ENCODE results near the gene STK10. TPM values are rescaled to one million over a fixed set of nuclear protein-coding genes. Genes with fewer than 3 reads are reported as not detected.

STK10 gene
- total RNA-seq, 1 donor from 2014 or later, result 66.2 TPM

- Mint-ChIP-seq H3K9me3 (ENCODE audit: unreplicated experiment) (no peaks in the 10 kb centered on the region), H3K27ac (ENCODE audit: unreplicated experiment) (peak overlapping the region; percentile 94), H3K4me3 (ENCODE audit: unreplicated experiment) (peak overlapping the region; percentile 51), H3K27me3 (ENCODE audit: unreplicated experiment) (no peaks in the 10 kb centered on the region), H3K36me3 (ENCODE audit: unreplicated experiment) (peaks cover 13% of the 10 kb centered on the region), H3K4me1 (ENCODE audit: unreplicated experiment) (peaks cover 69% of the 10 kb centered on the region)
- no peak for TF ChIP-seq CTCF (IDR thresholded peaks at IDR 0.05)
- DNase-seq (ENCODE audit: extremely low spot score, unreplicated experiment), result peak; percentile 93
Measured at GRCh38 chr5:172102913-172103626, 85.0 kb downstream of the STK10 start.

DNA sequence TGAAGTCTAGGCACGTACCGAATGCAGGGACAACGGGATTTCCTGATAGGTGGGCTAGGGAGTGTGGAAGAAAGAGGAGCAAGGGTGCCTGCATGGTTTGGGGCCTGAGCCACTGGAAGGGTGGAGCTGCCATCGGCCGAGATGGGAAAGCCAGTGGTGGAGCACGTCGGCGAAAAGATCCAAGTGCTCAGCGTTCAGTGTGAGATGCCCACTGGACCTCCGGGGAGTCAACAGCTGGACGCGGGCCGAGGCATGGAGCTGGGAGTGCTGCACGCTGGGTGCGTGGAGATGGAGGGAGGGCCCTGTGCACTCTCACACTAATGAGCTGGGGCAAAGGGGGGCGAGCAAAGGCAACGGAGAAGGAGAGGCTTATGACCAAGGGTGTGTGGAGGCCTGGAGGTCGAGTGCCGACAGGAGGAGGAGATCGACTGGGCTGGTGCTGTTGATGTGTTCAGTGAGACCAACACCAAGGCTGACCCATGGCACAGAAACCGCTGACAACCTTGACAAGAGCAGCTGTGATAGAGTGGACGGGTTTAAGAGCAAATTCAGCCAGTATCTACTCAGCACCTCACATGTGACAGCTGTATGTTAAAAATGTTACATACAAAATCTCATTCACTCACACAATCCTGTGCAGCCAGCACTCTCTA is 85.7 kb downstream of the STK10 start:
- peaks cover 69% of the 10 kb centered on the region for H3K4me1 Mint-ChIP-seq (ENCODE audit: unreplicated experiment)
- peaks cover 18% of the 10 kb centered on the region for H3K36me3 Mint-ChIP-seq (ENCODE audit: unreplicated experiment)
- TF ChIP-seq CTCF (IDR thresholded peaks at IDR 0.05), result no peak
- no peaks in the 10 kb centered on the region for H3K27me3 Mint-ChIP-seq (ENCODE audit: unreplicated experiment)
- H3K9me3 Mint-ChIP-seq (ENCODE audit: unreplicated experiment), result no peaks in the 10 kb centered on the region
- H3K27ac Mint-ChIP-seq (ENCODE audit: unreplicated experiment), result peak overlapping the region; percentile 94
- H3K4me3 Mint-ChIP-seq (ENCODE audit: unreplicated experiment), result peak overlapping the region; percentile 51
- DNase-seq (ENCODE audit: extremely low spot score, unreplicated experiment), result no peak

DNA sequence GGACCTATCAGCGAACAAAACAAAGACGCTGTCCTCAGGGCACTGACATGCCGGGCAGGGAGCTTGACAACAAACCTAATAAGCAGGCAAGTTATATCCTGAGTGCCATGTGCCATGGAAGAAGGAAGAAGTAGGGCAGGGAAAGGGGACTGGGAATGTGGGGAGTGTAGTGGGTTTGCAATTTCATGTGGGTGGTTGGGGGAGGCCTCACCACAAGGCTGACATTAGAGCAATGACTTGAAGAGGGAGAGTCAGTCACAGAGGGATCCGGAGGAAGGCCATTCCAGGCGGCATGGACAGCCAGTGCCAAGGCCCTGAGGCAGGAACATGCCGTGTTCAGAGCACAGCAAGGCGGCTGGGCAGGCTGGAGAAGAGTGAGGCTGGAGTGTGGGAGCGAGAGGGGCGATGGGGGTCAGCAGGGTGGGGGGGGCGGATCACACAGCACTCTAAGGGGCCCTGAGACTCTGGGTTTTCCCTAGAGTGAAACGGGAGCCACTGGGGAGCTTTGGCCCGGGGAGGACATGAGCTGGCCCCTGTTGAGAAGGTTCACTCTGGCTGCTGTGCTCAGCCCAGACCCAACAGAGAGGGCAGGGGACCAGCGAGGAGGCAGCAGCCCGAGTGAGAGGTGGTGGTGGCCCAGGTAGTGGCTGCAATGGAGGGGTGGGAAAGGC is 86.3 kb downstream of the STK10 start:
- Mint-ChIP-seq H3K27ac (ENCODE audit: unreplicated experiment) (peak overlapping the region; percentile 94), H3K9me3 (ENCODE audit: unreplicated experiment) (no peaks in the 10 kb centered on the region), H3K36me3 (ENCODE audit: unreplicated experiment) (peaks cover 20% of the 10 kb centered on the region), H3K4me1 (ENCODE audit: unreplicated experiment) (peaks cover 65% of the 10 kb centered on the region), H3K4me3 (ENCODE audit: unreplicated experiment) (no peak overlapping the region), H3K27me3 (ENCODE audit: unreplicated experiment) (no peaks in the 10 kb centered on the region)
- DNase-seq (ENCODE audit: extremely low spot score, unreplicated experiment), result no peak
- no peak for TF ChIP-seq CTCF (IDR thresholded peaks at IDR 0.05)

GRCh38 chr5:172098883-172099282 is 89.1 kb downstream of the STK10 start:
- DNase-seq (ENCODE audit: extremely low spot score, unreplicated experiment), result no peak
- no peaks in the 10 kb centered on the region for H3K9me3 Mint-ChIP-seq (ENCODE audit: unreplicated experiment)
- peaks cover 19% of the 10 kb centered on the region for H3K36me3 Mint-ChIP-seq (ENCODE audit: unreplicated experiment)
- peaks cover 41% of the 10 kb centered on the region for H3K4me1 Mint-ChIP-seq (ENCODE audit: unreplicated experiment)
- H3K27ac Mint-ChIP-seq (ENCODE audit: unreplicated experiment), result no peak overlapping the region
- H3K4me3 Mint-ChIP-seq (ENCODE audit: unreplicated experiment), result no peak overlapping the region
- H3K27me3 Mint-ChIP-seq (ENCODE audit: unreplicated experiment), result no peaks in the 10 kb centered on the region
- TF ChIP-seq CTCF (IDR thresholded peaks at IDR 0.05), result no peak

- Mint-ChIP-seq H3K4me1 (ENCODE audit: unreplicated experiment) (peaks cover 32% of the 10 kb centered on the region), H3K36me3 (ENCODE audit: unreplicated experiment) (peaks cover 21% of the 10 kb centered on the region), H3K9me3 (ENCODE audit: unreplicated experiment) (no peaks in the 10 kb centered on the region), H3K4me3 (ENCODE audit: unreplicated experiment) (no peak overlapping the region), H3K27ac (ENCODE audit: unreplicated experiment) (peak overlapping the region; percentile 21), H3K27me3 (ENCODE audit: unreplicated experiment) (no peaks in the 10 kb centered on the region)
- TF ChIP-seq CTCF (IDR thresholded peaks at IDR 0.05), result no peak
- no peak for DNase-seq (ENCODE audit: extremely low spot score, unreplicated experiment)
Measured at GRCh38 chr5:172098046-172098445, 90.0 kb downstream of the STK10 start.
